Activated T-cell treated with anti-CD3 and anti-CD28 coated beads for 48 hours (primary cell): Measurements from ENCODE around the gene COL3A1.

ENCODE experiments used
- DNase-seq: peaks from one replicate; pipeline ENCODE4 v3.0.0-alpha.2; 2020; ENCODE audit warnings: low read depth

COL3A1 gene

GRCh38 chr2:188974164-188974563, at the start of gene COL3A1:
TSS of gene COL3A1 (plus strand) at chr2:188974373. CDS start at chr2:188974490, 117 bp downstream.
- no peak for DNase-seq

- DNase-seq, result no peak
Measured at GRCh38 chr2:188928643-188929042, 45.5 kb upstream of the COL3A1 start.

GRCh38 chr2:188931361-188931760, 42.8 kb upstream of the COL3A1 start:
- no peak for DNase-seq

GRCh38 chr2:188937228-188938220, 36.6 kb upstream of the COL3A1 start:
- DNase-seq, result no peak

- no peak for DNase-seq
Measured at GRCh38 chr2:188940171-188940570, 34.0 kb upstream of the COL3A1 start.

GRCh38 chr2:188944442-188944841, 29.7 kb upstream of the COL3A1 start:
- no peak for DNase-seq

- no peak for DNase-seq
Measured at GRCh38 chr2:188949046-188949818, 24.9 kb upstream of the COL3A1 start.

GRCh38 chr2:188952901-188953300, 21.3 kb upstream of the COL3A1 start:
- no peak for DNase-seq

GRCh38 chr2:188956290-188956689, 17.9 kb upstream of the COL3A1 start:
- no peak for DNase-seq

- DNase-seq, result no peak
Measured at GRCh38 chr2:188956961-188957360, 17.2 kb upstream of the COL3A1 start.

- no peak for DNase-seq
Measured at GRCh38 chr2:188957646-188958045, 16.5 kb upstream of the COL3A1 start.

GRCh38 chr2:188963741-188964140, 10.4 kb upstream of the COL3A1 start:
- no peak for DNase-seq

GRCh38 chr2:188964976-188965546, 9.1 kb upstream of the COL3A1 start:
- no peak for DNase-seq

GRCh38 chr2:188965563-188965962, 8.6 kb upstream of the COL3A1 start:
- no peak for DNase-seq

- no peak for DNase-seq
Measured at GRCh38 chr2:188966079-188966571, 8.0 kb upstream of the COL3A1 start.

- DNase-seq, result no peak
Measured at GRCh38 chr2:188966728-188967440, 7.3 kb upstream of the COL3A1 start.

GRCh38 chr2:188969236-188969635, 4.9 kb upstream of the COL3A1 start:
- no peak for DNase-seq

GRCh38 chr2:188969651-188970050, 4.5 kb upstream of the COL3A1 start:
- DNase-seq, result no peak

- DNase-seq, result no peak
Measured at GRCh38 chr2:188970211-188970610, 4.0 kb upstream of the COL3A1 start.

- no peak for DNase-seq
Measured at GRCh38 chr2:188971432-188971861, 2.7 kb upstream of the COL3A1 start.

- no peak for DNase-seq
Measured at GRCh38 chr2:188973641-188974040, 532 bp upstream of the COL3A1 start.
